NCI-H2029 (cell line): ENCODE results near the gene AMIGO1.

Experiments used
- DNase-seq: peaks from one replicate; lab custom pipeline; 2025; lab: John Stamatoyannopoulos, UW

The AMIGO1 gene, protein sequence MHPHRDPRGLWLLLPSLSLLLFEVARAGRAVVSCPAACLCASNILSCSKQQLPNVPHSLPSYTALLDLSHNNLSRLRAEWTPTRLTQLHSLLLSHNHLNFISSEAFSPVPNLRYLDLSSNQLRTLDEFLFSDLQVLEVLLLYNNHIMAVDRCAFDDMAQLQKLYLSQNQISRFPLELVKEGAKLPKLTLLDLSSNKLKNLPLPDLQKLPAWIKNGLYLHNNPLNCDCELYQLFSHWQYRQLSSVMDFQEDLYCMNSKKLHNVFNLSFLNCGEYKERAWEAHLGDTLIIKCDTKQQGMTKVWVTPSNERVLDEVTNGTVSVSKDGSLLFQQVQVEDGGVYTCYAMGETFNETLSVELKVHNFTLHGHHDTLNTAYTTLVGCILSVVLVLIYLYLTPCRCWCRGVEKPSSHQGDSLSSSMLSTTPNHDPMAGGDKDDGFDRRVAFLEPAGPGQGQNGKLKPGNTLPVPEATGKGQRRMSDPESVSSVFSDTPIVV

DNA sequence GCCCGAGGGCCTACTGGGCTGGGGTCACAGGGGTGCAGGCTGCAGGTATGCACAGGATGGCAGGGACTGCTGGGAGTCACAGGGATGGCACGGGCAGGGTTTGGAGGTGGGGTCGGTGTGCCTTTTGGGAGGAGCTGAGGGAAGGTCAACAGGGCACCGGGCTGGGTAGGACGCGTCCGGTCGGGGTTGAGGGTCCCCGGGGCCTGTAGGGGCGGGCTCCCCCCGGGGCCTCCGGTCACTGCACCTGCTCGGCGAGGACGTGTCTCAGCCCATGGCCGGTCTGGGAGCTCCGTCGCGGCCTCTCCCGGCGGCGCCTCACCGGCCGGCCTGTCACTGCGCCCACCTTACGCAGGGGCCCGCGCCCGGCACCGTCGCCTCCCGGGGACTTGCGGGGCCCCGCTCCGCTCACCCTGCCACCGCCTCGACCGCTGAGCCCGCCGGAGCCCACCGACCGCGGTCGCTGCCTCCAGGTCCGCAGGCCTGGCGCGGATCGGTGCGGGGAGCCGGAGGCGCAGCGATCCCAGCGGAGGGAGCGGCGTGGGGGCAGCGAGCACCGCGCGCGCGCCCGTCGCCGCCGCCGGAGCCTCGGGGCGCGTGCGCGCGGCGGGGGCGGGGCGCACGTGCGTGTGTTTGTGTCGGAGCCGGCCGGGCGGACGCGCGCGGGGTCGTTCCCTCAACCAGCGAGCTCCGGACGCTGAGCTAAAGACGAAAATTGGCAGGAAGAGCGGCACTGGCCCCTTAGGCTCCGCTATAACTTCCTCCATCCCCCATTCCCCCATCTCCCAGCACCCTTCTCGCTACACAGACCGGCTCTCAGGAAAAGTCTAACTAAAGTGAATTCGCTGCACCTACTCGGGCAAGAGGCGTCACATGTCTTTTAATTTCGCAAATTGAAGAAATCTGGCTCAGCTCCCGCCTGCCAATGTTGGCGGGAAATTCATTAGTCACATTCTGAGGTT is at the start of gene AMIGO1:
Gene AMIGO1 (minus strand): TSS at position 552 of the 959 bp plus-strand sequence. CDS start 815 bp downstream, outside the sequence.
- peak; percentile 24 for DNase-seq

DNA sequence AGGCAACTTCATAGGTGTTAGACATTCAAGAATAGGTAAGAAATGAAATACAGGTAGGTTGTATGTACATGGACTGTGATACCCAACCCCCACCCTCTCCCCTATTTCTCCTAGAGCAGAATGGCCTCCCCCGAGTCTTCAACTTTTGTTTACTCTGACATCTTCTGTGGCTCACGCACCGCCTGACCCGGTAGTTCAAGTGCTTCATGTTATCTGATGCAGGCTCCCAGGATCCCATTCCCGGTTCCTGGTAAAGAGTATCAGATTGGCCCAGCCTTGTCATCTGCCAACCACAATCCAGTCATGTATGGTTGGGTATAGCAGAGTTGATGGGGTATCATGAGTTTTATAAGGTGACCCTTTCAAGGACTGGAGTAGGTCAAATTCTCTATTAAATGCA is 48.0 kb upstream of the AMIGO1 start:
- DNase-seq, result no peak

DNA sequence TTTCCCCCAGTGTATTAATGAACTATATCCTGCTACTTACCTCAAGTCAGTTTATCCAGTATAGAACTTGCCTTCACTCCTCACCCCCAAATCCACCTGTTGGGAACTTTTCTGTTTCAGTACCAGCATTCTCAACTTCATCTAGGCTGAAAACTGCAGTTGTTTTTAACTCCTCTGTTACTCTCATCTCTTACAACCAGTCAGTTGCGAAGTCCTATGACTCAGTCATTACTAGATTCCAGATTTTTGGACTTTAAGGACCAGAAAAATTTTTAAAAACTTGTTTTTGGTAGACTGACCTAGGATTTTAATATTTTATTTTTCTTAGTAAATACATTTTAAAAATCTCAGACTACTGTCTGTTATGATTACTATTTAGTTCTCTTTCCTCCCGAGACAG is 47.0 kb upstream of the AMIGO1 start:
- no peak for DNase-seq

DNA sequence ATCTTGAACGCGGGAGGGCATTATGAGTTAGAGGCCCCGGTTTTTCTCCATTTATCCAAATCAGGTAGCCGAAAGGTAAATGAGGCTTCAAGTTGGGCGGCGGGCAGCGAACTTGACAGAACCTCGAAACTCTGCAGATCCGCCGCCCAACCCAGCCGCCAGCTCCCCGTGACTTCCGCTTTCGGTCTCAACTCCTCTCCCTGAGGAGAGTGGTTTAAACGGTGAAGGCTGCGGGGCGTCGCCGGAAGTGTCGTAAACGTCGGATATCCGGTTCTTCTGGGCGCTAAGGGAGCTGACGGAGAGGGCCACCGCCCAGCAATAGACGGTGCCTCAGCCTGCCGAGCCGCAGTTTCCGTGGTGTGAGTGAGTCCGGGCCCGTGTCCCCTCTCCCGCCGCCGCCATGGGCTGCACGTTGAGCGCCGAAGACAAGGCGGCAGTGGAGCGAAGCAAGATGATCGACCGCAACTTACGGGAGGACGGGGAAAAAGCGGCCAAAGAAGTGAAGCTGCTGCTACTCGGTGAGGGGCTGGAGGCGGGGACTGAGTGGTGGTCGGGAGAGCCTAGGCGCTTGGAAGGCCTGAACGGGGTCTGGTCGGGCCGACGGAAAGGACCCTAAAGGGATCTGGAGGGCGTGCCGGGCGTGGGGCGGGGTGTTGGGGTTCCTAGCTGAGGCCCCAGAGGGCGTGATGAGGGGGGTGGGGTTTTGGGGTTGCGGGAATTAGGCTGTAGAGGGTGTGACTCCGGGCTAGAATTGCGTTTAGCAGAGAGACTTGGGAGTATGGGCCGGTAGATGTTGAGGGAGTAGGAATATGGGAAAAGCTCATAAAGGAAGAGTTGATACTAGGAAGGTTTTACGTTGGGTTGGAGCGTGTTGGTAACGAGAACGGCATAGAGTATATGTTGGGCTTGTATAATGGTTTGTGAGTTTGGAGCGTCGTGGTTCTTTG is 39.1 kb upstream of the AMIGO1 start, which contains the start of gene GNAI3:
Gene GNAI3 (plus strand): TSS at position 295 of the 947 bp plus-strand sequence. CDS start 106 bp downstream, at position 401.
- peak; percentile 93 for DNase-seq

DNA sequence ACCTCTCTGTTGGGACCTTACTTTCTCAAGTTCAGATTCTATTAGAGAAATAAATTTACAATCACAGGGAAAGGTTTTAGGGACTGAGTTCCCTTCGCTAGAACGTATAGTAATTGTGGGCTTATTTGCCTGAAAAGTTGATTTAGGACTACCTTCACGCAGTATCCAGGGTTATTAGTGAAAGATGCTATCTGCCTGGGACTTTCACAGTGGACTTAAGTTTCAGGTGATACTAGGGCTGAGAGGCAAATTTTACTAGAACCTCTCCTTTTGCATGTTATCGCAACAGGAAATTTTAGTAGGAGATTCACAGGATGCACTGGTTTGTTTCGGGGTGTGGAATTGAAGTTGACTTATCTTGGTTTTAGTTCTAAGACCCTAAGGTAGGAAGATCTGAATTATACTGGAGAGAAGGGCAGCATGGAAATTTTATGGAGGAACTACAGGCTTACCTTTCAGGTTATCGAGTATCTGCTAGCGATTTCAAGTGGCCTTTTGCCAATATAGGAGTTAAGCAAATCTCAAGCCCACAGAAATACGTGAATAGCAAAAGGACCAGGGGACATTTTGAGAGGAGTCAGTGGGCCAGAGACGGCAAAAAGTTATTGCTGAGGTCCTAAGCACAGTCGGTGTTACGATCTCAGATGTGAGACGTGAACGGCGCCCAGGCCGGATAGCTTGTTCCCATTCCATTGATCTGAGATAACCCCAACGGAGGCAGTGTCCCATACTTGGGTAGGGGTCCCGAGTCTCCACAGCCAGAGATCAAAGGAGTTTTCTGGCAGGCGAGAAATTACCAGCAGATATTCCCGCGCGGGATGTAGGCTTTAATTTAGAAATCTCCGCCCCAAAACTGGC is 38.2 kb upstream of the AMIGO1 start:
- DNase-seq, result no peak

DNA sequence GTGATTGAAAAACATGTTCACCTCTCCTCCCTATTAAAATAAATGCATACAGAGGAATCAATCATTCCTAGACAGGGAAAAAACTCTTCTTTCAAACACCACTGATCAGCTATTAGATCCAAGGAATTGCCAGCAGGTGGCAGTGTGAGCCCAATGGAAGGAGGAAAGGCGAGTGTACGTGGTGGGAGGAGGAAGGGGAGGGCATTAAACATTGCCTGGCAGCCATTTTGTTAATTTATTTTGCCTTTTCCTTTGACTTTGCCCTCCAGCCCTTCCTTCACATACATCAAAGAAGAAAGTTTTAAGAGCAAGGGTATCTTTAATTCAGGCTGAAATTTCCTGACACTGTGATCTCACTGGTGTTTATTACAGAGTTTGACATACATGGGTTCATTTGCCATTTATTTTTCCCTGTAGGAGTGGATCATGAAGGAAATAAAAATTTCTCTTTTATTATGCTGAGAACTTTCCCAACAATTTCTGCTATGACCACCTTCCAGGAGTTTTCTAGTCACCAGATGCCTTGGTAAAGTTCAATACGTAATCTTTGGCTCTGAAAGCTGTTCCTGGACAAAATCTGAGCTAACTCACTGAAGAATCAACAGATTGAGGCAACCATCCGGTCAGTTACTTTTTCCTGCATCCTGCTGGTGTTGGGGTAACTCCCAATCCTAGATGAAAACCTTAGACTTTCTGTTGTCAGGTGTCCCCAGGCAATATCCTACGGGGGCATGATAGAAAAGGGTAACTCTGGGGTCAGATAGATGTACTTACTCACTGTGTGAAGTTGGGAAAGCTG is 37.0 kb upstream of the AMIGO1 start:
- DNase-seq, result peak; percentile 85

DNA sequence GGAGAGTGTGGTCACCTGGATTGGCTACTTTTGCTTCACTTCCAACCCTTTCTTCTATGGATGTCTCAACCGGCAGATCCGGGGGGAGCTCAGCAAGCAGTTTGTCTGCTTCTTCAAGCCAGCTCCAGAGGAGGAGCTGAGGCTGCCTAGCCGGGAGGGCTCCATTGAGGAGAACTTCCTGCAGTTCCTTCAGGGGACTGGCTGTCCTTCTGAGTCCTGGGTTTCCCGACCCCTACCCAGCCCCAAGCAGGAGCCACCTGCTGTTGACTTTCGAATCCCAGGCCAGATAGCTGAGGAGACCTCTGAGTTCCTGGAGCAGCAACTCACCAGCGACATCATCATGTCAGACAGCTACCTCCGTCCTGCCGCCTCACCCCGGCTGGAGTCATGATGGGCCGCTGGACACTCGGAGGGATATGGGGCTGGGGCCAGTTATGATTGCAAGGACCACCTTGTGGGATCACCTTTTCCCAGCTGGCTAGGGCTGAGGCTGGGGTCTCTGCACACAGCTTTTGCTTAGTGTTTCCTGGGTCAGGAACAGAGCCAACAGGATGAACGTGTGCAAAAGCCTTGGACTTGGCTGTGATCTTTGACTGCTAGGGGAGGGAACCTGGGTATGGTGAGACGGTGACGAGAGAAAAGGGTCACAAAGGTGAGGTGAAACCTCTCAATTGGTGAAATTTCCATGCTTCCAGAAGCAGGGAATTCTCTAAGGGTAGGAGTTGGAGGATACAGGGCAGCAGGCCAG is 34.6 kb upstream of the AMIGO1 start:
- DNase-seq, result no peak

DNA sequence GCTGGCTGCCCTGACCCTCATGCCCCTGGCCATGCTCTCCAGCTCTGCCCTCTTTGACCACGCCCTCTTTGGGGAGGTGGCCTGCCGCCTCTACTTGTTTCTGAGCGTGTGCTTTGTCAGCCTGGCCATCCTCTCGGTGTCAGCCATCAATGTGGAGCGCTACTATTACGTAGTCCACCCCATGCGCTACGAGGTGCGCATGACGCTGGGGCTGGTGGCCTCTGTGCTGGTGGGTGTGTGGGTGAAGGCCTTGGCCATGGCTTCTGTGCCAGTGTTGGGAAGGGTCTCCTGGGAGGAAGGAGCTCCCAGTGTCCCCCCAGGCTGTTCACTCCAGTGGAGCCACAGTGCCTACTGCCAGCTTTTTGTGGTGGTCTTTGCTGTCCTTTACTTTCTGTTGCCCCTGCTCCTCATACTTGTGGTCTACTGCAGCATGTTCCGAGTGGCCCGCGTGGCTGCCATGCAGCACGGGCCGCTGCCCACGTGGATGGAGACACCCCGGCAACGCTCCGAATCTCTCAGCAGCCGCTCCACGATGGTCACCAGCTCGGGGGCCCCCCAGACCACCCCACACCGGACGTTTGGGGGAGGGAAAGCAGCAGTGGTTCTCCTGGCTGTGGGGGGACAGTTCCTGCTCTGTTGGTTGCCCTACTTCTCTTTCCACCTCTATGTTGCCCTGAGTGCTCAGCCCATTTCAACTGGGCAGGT is 33.9 kb upstream of the AMIGO1 start:
- DNase-seq, result no peak

DNA sequence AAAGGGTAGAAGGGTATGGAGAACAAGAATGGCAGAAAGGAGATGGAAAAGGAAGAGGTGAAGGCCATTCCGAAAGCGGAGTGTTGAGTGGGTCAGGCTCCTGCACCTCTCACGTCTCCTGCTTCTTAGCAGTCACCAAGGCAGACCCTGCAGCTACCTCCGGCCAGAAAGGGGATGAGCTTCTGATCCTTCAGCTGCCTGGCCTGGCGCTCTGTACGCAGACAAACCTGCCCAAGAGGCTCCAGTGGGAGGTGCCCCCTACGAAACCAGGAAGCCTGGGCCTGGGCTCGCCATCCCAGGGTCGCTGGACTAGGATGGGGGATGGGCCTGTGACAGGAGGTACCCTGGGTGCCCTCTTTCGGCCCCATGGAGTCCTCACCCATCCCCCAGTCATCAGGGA is 33.1 kb upstream of the AMIGO1 start:
- no peak for DNase-seq

DNA sequence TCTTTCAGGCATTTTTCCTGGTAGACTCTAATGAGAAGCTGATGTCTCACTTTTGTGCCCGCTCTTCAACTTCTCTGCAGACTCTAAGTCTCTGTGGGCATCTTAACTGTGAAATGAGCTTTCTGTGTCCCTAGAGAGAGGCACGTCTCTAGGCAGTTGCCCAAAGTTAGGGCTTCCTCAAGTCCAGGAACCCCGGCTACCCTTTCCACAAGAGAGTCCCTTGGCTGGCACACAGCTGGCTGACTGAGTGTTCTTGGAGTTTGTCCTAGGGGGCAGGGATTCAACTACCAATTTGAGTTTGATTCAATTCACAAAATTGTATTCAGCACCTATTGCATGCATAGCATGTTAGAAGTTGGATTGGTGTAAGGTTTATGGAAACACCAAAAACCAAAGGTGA is 31.6 kb upstream of the AMIGO1 start:
- no peak for DNase-seq

DNA sequence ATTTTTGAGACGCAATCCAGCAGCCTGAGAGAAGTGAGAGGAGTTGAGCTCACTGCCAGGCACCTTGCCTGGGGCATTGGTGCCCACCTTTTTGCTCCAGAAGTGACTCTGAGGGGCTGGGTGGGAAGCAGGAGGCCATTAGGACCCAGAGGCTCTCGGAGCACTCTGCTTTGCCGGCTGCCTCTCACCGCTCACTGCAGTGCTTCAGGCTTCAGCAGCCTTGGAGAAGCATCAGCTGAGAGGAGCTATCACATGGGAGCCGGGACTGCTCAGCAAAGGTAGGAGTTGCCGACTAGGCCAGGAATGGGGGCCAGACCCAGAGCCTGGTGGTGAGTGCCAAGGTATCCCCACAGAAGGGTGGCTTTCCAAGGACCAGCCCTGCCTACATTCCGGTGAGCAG is 30.1 kb upstream of the AMIGO1 start, which contains the start of gene GPR61:
Gene GPR61 (plus strand): TSS at position 197 of the 400 bp plus-strand sequence. CDS start 3,151 bp downstream, outside the sequence.
- no peak for DNase-seq

DNA sequence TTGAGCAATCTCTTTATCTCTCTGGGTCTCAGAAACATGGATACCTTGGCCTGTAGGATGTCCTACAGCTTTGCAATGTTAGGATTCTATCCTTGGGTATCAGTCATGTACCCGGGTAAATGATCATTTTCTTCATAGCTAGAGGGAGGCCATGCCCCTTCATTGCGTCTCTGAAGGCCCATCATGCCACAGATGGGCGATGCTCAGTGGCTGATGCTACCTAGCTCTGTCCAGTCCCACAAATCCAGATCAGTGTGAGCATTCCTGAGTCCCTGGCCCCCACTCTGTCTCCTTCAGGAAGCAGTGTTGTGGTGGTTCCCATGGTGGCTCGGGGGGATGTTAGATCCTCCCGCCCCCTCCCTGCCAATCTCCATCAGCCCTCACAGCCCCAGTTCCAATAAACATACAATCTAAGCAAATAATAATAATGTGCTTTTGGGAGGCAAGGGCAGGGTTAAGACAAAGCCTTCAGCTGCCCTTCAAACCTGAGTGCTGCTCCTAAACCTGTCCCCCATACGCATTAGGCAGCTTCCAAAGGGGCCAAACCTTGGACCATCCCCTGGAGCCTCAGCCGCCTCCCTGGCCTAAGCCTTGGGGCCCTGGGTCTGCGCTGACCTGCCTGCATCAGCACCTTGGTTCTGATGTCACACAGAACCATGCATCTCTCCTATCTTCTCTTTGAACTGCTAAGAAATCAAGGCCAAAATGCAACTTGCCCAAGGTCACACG is 29.5 kb upstream of the AMIGO1 start:
- DNase-seq, result no peak

DNA sequence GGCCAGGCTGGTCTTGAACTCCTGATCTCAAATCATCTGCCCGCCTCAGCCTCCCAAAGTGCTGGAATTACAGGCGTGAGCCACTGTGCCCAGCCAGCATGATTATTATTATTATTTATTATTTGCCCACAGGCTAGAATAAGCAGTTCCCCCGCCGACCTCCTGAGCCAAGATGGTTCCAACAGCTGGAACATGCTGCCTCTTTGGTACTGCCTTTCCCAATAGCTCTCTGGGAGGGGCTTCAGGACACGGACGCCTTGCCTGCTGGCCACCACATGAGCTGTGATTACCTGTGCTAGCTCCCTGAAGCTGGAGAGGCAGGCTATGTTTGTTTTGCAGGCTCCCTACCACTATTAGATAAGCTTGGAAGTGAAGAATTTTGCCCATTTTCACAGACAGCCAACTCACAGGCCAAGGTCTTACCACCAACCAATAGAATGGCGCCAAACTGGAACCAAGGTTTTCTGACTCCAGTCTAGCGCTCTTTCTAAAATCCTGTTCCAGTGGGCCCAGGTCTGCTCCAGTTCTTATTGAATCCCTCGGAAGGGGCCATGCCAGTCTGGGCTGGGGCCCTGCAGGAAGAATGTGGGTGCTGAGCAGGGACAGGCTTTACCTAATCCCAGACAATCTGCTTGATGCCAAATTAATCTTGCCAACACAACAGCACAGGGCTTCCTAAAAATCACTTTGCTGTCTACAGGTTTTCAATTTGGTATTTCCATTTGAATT is 28.1 kb upstream of the AMIGO1 start:
- no peak for DNase-seq

DNA sequence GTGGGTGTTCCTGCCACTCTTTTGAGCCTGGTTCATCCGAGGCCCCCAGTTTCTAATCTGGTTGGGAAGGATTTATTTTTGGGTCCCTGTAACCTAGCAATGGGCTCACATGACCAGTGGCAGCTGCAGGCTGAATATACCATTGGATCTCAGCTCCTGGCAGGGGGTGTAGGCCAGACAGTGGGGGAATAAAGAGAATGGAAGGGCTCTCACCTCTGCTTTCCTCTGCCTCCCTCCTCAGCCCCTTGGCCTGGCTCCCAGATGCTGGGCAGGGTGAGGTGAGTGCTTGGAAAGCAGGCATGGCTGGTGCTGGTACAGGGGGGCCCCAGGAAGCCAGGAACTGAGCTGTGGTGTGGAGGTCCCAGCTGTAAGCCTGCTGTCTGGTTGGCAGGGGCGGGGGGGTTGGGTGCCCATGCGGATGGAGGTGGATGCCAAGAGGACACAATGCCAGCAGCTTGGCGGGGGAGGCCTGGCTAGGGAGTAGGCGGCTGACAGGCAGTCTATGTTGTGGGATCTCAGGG is 26.5 kb upstream of the AMIGO1 start:
- DNase-seq, result peak; percentile 2

DNA sequence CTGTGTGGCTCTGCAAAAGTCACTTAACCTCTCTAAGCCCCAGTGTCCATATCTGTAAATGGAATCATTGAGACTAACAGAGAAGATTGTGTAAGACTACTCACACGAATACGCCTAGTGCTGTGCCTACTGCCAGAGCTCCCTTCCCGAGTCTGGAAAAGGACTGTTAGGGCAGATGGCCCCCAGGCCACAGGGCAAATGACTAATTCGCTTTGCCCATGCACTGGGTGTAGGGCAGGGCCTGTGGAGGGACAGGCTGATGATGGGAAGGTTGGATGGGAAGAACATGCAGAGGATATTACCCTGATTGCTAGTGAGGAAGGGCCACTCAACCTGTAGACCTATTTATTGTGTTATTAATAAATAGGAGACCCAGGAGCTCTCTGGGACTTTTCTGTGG is 26.0 kb upstream of the AMIGO1 start:
- no peak for DNase-seq

DNA sequence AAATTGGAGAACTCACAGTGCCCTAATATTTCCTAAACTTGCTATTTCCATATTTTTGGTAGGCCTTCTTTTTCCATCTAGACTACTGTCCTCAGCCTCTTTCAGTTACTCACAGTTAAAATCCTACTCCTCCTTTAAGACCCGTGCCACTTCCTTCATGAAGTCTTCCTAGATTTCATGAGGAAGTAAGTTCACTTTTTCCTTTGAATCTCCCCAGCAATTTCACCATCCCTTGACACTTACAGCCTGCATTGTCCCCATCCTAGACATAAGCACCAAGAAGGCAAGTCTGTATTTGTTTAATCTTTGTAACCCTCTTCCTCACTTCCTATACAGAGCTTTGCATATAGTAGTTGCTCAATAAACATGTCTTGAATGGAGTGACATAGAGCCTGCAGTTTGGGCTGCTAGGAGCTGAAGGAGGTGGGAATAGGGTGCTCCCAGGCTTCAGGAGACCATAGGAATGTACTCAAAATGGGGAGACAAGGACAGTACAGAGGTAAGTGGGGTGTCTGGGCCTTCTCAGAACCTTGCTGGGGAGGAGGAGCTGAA is 24.9 kb upstream of the AMIGO1 start:
- no peak for DNase-seq
